PC-3 (cell line): ENCODE measurements around the gene CCDC80. TPM values are rescaled to one million over a fixed set of nuclear protein-coding genes. Genes with fewer than 3 reads are reported as not detected.

Experiments used
- ATAC-seq: fragments of 200-7000 bp; cut with Tn5 transposase; 2 replicates; pipeline ENCODE4 v1.9.1; 2020; ENCODE audit warnings: mild to moderate bottlenecking, moderate library complexity
- BruUV-seq: library from RNA; stranded (reverse); fragments of 400-500 nt; replicated peaks from 2 replicates; lab custom pipeline; 2021; lab: Mats Ljungman, UMichigan
- CTCF ChIA-PET: fragments of 300-600 bp; sonication (Branson Sonifier 250); formaldehyde crosslinking; loops from one replicate; lab custom pipeline; 2022; ENCODE audit warnings: antibody characterized with exemption; lab: Charles Lee
- POLR2A ChIA-PET: fragments of 300-600 bp; sonication (Branson Sonifier 250); formaldehyde crosslinking; loops from one replicate; lab custom pipeline; 2022; ENCODE audit warnings: antibody characterized with exemption; ENCODE audit not compliant: unreplicated experiment; lab: Charles Lee
- DNase-seq: peaks from one replicate; pipeline ENCODE4 v3.0.0-alpha.2; 2015
- H2AFZ ChIP-seq: fragments of 300-600 bp; sonication (generic); 2 replicates; pipeline ENCODE4 v1.6.0; 2016; ENCODE audit warnings: antibody characterized with exemption, low read length
- H3F3A ChIP-seq: fragments of 300-600 bp; sonication (generic); one replicate; pipeline ENCODE4 v1.6.0; 2017; ENCODE audit warnings: antibody characterized with exemption, low read length, control low read depth, mild to moderate bottlenecking; ENCODE audit not compliant: unreplicated experiment
- H3K27ac ChIP-seq: fragments of 300-600 bp; sonication (generic); 2 replicates; pipeline ENCODE4 v1.5.1; 2016; ENCODE audit warnings: mild to moderate bottlenecking, low read length
- H3K27me3 ChIP-seq: fragments of 300-600 bp; sonication (generic); 2 replicates; pipeline ENCODE4 v1.6.1; 2016; ENCODE audit warnings: low read length, mixed read lengths
- H3K36me3 ChIP-seq: fragments of 300-600 bp; sonication (generic); 2 replicates; pipeline ENCODE4 v1.6.1; 2016; ENCODE audit warnings: low read depth, mixed run types, low read length, mixed read lengths
- H3K4me1 ChIP-seq: fragments of 300-600 bp; sonication (generic); 2 replicates; pipeline ENCODE4 v1.5.1; 2016; ENCODE audit warnings: low read length; ENCODE audit not compliant: insufficient read depth
- H3K4me2 ChIP-seq: fragments of 300-600 bp; sonication (generic); 2 replicates; pipeline ENCODE4 v1.6.0; 2016; ENCODE audit warnings: low read length
- H3K4me3 ChIP-seq: fragments of 300-600 bp; sonication (generic); 2 replicates; pipeline ENCODE4 v1.5.1; 2016; ENCODE audit warnings: mild to moderate bottlenecking, low read length, mixed read lengths
- H3K79me2 ChIP-seq: fragments of 300-600 bp; sonication (generic); 2 replicates; pipeline ENCODE4 v1.6.1; 2017; ENCODE audit warnings: low read length, mixed read lengths
- H3K9ac ChIP-seq: fragments of 300-600 bp; sonication (generic); 2 replicates; pipeline ENCODE4 v1.6.0; 2016; ENCODE audit warnings: mild to moderate bottlenecking, low read length
- H3K9me2 ChIP-seq: fragments of 300-600 bp; sonication (generic); replicated peaks from 2 replicates; pipeline ENCODE4 v1.6.1; 2016; ENCODE audit warnings: mixed run types, low read length, mixed read lengths
- H3K9me3 ChIP-seq: fragments of 300-600 bp; sonication (generic); 2 replicates; pipeline ENCODE4 v1.6.1; 2016; ENCODE audit warnings: low read length, mixed read lengths
- H4K20me1 ChIP-seq: fragments of 300-600 bp; sonication (generic); 2 replicates; pipeline ENCODE4 v1.6.1; 2016; ENCODE audit warnings: low read length, mixed read lengths
- CTCF ChIP-seq: fragments of 300-600 bp; sonication (generic); conservative IDR thresholded peaks from 2 replicates; pipeline ENCODE4 v1.5.1; 2017; ENCODE audit warnings: antibody characterized with exemption, low read depth, mild to moderate bottlenecking, low read length
- EZH2 ChIP-seq: fragments of 300-600 bp; sonication (generic); IDR thresholded peaks from one replicate; pipeline ENCODE4 v1.6.1; 2017; ENCODE audit warnings: antibody characterized with exemption, mild to moderate bottlenecking, low read length; ENCODE audit not compliant: unreplicated experiment
- EZH2phosphoT487 ChIP-seq: fragments of 300-600 bp; sonication (generic); IDR thresholded peaks from 2 replicates; pipeline ENCODE4 v1.6.1; 2018; ENCODE audit warnings: mild to moderate bottlenecking, antibody characterized with exemption, low read length, borderline replicate concordance
- intact Hi-C: fragments of 100-400 bp; cut with micrococcal nuclease; formaldehyde crosslinking; loops from 2 replicates; pipeline ENCODE4 v1.9.0; 2023
- total RNA-seq: library from RNA; depleted of rRNA; stranded (reverse); fragments of >200 nt; gene quantifications from 2 replicates; pipeline ENCODE4 v1.2.3, GENCODE V29; 2014

Gene CCDC80
- total RNA-seq, 1 experiment from 2014 or later, result 17.0 TPM

GRCh38 chr3:112634786-112635541 lies 6.0 kb downstream of the CCDC80 start:
- POLR2A ChIA-PET, result no interaction called here
- Histone ChIP-seq H3K36me3 (no peaks in the 10 kb centered on the region), H3K4me1 (peaks cover 16% of the 10 kb centered on the region), H3K9me2 (no peaks in the 10 kb centered on the region), H2AFZ (no peak overlapping the region), H3K9me3 (no peaks in the 10 kb centered on the region), H3F3A (no peaks in the 10 kb centered on the region), H3K27ac (no peak overlapping the region), H3K79me2 (no peaks in the 10 kb centered on the region), H3K4me2 (no peak overlapping the region), H3K27me3 (no peaks in the 10 kb centered on the region), H3K4me3 (no peak overlapping the region), H4K20me1 (no peaks in the 10 kb centered on the region), H3K9ac (no peak overlapping the region)
- no TSS peak for BruUV-seq
- no peak for DNase-seq
- ATAC-seq, result no peak
- CTCF ChIA-PET, result no interaction called here
- intact Hi-C loops, result no loop called here
- TF ChIP-seq EZH2phosphoT487 (no peak), EZH2 (no peak), CTCF (no peak)

DNA sequence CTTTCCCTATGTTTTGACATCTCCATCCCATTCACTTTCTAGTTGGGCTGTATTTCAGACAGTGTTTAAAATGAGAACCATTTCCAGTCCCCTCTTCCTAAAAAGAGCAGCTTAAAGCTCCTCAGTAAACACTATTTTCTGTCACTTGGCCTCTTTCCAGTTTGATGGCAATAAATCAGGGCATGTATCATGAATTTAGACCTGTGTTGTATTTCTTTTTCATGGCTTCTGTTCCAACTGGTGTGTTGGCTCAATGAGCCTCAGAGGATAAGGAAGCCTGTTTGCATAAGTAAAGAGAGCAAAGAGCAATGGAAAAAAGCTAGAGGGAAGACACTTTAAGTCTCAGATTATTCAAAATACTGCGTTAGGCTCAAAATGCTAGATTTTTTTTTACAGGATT lies 7.2 kb downstream of the CCDC80 start:
- peak; percentile 19; the same call in 1 of the 2 replicates for ATAC-seq
- H3K4me3 ChIP-seq, result no peak overlapping the region
- H3K4me1 ChIP-seq, result peaks cover 18% of the 10 kb centered on the region
- ChIA-PET CTCF (no interaction called here), POLR2A (interaction anchor here (0.6 kb wide), 1 partner anchor 1113 kb away, joined by 3 read pairs; the partner anchor contains the start of gene ATP6V1A)
- H3K27me3 ChIP-seq, result no peaks in the 10 kb centered on the region
- intact Hi-C loops, result loop anchor here (2.0 kb wide), 1 partner anchor 17 kb away; no protein-coding TSS in a partner anchor
- H3K36me3 ChIP-seq, result no peaks in the 10 kb centered on the region
- no peak overlapping the region for H3K9ac ChIP-seq
- H3K79me2 ChIP-seq, result no peaks in the 10 kb centered on the region
- no peaks in the 10 kb centered on the region for H4K20me1 ChIP-seq
- DNase-seq, result peak; percentile 57
- no peak for TF ChIP-seq EZH2phosphoT487
- no peak for TF ChIP-seq EZH2
- TF ChIP-seq CTCF, result no peak
- H2AFZ ChIP-seq, result no peak overlapping the region
- H3K4me2 ChIP-seq, result no peak overlapping the region
- BruUV-seq, result no TSS peak
- no peaks in the 10 kb centered on the region for H3K9me3 ChIP-seq
- H3K27ac ChIP-seq, result no peak overlapping the region
- no peaks in the 10 kb centered on the region for H3K9me2 ChIP-seq
- H3F3A ChIP-seq, result no peaks in the 10 kb centered on the region

GRCh38 chr3:112633191-112633590 lies 7.8 kb downstream of the CCDC80 start:
- Histone ChIP-seq H3K9me3 (no peaks in the 10 kb centered on the region), H3K79me2 (no peaks in the 10 kb centered on the region), H2AFZ (no peak overlapping the region), H3K4me2 (no peak overlapping the region), H3K9ac (no peak overlapping the region), H3K4me1 (peaks cover 18% of the 10 kb centered on the region), H3K4me3 (no peak overlapping the region), H3K27ac (no peak overlapping the region), H4K20me1 (no peaks in the 10 kb centered on the region), H3K27me3 (no peaks in the 10 kb centered on the region), H3K9me2 (no peaks in the 10 kb centered on the region), H3F3A (no peaks in the 10 kb centered on the region), H3K36me3 (no peaks in the 10 kb centered on the region)
- CTCF ChIA-PET, result no interaction called here
- no peak for DNase-seq
- POLR2A ChIA-PET, result no interaction called here
- TF ChIP-seq EZH2 (no peak), CTCF (no peak), EZH2phosphoT487 (no peak)
- ATAC-seq, result peak; percentile 25
- BruUV-seq, result no TSS peak
- intact Hi-C loops, result loop anchor here (2.0 kb wide), 1 partner anchor 16 kb away; no protein-coding TSS in a partner anchor
